ENCODE results near the gene SNTG2.
"Not testable (repeated sequence)": the region's sequence is repeated elsewhere in the genome, so short reads cannot be mapped to it uniquely, and the experiment has no call there.

Gene SNTG2

GRCh38 chr2:1360557-1361250, 410.1 kb downstream of the SNTG2 start:
- no peak overlapping the region for H3K4me3 ChIP-seq (ENCODE audit: low read depth, low read length)

DNA sequence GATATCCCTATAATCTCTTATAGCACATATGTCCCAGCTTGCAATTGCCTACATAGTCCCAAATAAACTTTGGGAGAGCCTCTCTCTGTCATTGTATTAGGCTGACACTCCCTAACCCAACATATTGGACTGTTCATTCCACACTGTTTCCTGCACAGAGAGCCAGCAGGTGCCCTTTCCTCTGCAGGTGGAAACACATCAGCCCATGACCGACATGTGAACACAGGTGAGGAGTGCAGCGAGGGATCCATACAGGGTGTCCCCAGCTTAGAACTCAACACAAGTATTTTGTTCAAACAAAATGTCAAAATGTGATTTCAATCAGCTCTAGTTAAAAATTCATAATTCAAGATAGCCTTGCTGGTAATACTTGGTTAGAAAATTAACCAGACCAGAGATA, 412.7 kb downstream of the SNTG2 start:
- H3K4me3 ChIP-seq (ENCODE audit: low read depth, low read length): no peak overlapping the region

DNA sequence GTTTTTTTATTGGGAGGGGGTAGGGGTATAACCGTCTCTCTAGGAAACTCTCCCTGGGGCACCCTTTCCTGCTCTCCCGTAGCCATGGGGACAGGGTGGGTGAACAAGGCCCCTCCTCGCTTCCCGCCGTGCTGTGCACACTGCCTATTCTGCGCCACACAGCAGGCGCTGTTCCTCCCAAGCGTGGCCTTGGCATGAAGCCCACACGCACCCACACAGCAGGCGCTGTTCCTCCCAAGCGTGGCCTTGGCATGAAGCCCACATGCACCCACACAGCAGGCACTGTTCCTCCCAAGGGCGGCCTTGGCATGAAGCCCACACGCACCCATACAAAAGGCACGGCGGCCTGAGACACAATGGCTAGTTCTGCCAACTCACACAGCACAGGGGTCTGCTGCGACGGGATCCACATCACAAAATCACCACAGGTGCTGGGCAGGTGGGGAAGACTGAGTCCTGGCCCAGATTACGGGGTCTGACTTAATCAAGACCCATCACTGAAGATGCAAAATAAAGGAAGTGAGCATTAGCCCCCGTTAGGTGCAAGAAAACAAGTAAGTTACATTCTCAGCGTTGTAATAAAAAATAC, 416.0 kb downstream of the SNTG2 start:
- no peak overlapping the region for H3K4me3 ChIP-seq (ENCODE audit: low read depth, low read length)

DNA sequence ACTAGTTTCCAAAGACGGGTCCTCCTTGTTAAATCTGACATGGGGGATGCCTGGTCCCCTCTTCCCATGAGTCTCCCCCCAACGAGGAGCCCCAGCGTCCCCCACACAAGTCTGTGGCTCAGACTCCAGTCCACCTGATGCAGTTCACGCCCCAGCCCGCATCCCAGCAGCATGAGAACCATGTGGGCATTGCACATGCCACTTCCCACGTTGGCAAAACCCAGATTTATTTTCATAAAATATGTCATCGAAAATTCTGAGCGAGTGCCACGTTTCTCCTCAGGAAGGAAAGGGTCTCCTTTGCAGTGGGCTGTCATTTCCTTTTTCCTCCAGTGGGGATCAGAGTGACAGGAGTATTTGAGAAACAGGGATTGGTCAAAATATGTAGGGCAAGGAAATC, 417.0 kb downstream of the SNTG2 start:
- no peak overlapping the region for H3K4me3 ChIP-seq (ENCODE audit: low read depth, low read length)

GRCh38 chr2:1369905-1370304, 419.3 kb downstream of the SNTG2 start:
- H3K4me3 ChIP-seq (ENCODE audit: low read depth, low read length): no peak overlapping the region

DNA sequence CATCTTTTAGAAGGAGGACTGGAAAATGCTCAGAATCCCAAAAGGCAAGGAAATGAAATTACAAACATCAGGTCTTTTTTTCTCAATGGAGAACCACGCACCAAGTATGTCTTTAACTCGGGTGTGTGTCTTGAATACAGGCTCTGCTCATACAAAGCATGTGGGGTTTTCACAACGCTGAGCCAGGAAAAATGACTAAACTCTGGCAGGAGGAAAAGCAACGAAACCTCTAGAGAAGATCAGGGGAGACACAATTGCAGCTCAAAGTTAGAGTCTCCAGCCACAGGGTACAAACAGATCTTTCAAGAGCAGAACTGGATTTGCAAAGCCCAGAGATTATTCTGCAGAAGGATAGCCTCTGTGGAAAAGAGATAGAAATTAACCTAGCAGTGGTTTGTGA, 419.8 kb downstream of the SNTG2 start:
- no peak overlapping the region for H3K4me3 ChIP-seq (ENCODE audit: low read depth, low read length)

DNA sequence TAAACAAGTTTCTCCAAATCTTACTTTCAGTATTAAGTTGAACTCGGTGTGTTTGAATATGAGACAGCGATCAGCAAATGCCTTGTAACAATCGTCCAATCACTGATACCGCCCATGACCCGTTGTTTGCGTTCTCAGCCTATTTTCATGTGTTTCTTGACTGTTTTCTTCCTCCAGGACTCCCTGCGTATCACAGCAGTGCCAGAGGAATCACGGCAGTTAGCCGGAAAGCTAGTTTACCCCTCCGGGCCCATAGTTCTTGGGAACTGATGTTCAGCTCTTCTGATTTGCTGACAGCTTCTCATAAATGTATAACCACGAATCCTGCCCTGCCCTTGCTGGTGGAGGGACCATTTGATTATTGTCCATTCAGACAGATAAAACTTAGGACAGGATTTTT, 420.4 kb downstream of the SNTG2 start:
- no peak overlapping the region for H3K4me3 ChIP-seq (ENCODE audit: low read depth, low read length)

- no peak overlapping the region for H3K4me3 ChIP-seq (ENCODE audit: low read depth, low read length)
These were observed 423.2 kb downstream of the SNTG2 start for GRCh38 chr2:1373830-1374229.

GRCh38 chr2:1374287-1374686, 423.6 kb downstream of the SNTG2 start:
- no peak overlapping the region for H3K4me3 ChIP-seq (ENCODE audit: low read depth, low read length)

DNA sequence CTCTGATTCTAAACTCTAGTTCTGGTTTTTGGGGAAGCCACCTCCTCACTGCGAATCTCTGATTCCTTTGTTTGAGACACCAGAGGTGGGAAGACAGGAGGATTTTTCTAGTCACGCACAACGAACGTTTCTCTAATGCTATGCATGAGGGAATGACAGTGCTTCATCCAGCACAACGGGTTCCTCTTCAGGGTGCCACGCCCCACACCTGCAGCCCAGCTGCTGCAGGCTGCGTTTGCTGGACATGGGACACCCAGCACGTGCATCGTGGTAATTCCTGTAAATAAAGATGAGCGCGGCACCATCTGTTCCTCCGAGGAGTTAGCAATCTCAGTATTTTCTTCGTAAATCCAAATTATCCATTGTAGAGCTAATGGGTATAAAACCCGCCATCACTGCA, 425.1 kb downstream of the SNTG2 start:
- H3K4me3 ChIP-seq (ENCODE audit: low read depth, low read length): no peak overlapping the region

DNA sequence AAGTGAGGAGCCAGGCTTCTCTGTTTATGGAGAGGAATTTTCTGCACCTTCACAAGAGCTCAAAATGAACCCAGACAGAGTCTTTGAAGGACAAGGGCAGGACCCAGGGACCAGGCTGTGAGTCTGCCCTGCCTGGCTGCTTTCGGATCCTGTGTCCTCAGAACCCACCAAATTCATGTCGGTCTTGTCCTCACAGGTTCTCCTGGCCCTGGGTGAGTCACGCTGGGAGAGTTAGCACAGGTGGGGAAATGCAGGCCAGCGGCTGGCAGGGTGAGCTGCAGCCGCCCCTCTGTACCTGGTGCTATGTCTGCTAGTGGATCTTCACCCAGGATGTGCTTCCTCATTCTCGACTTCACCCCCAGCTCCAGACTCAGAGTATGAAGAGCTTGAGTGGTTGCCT, 426.8 kb downstream of the SNTG2 start:
- no peak overlapping the region for H3K4me3 ChIP-seq (ENCODE audit: low read depth, low read length)

GRCh38 chr2:1378456-1379150, 428.0 kb downstream of the SNTG2 start:
- H3K4me3 ChIP-seq (ENCODE audit: low read depth, low read length): no peak overlapping the region

GRCh38 chr2:1381644-1382043, 431.0 kb downstream of the SNTG2 start:
- H3K4me3 ChIP-seq (ENCODE audit: low read depth, low read length): no peak overlapping the region

- H3K4me3 ChIP-seq (ENCODE audit: low read depth, low read length): peak overlapping the region; percentile 8
These were observed 437.5 kb downstream of the SNTG2 start for GRCh38 chr2:1387954-1388725.

DNA sequence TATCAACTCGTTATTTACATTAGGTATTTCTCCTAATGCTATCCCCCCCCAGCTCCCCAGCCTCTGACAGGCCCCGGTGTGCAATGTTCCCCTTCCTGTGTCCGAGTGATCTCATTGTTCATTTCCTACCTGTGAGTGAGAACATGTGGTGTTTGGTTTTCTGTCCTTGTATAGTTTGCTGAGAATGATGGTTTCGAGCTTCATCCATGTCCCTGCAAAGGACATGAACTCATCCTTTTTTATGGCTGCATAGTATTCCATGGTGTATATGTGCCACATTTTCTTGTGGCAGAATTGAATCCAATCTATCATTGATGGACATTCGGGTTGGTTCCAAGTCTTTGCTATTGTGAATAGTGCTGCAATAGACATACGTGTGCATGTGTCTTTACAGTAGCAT, 439.5 kb downstream of the SNTG2 start:
- H3K4me3 ChIP-seq (ENCODE audit: low read depth, low read length): not testable (repeated sequence)

- H3K4me3 ChIP-seq (ENCODE audit: low read depth, low read length): no peak overlapping the region
These were observed 442.7 kb downstream of the SNTG2 start for GRCh38 chr2:1393321-1393720.

- H3K4me3 ChIP-seq (ENCODE audit: low read depth, low read length): no peak overlapping the region
These were observed 444.2 kb downstream of the SNTG2 start for GRCh38 chr2:1394709-1395408.

GRCh38 chr2:1397350-1397749, 446.7 kb downstream of the SNTG2 start:
- H3K4me3 ChIP-seq (ENCODE audit: low read depth, low read length): no peak overlapping the region

- no peak overlapping the region for H3K4me3 ChIP-seq (ENCODE audit: low read depth, low read length)
These were observed 447.5 kb downstream of the SNTG2 start for GRCh38 chr2:1398191-1398590.

- no peak overlapping the region for H3K4me3 ChIP-seq (ENCODE audit: low read depth, low read length)
These were observed 450.5 kb downstream of the SNTG2 start for GRCh38 chr2:1400943-1401735.
